Central memory CD8-positive, alpha-beta T cell (primary cell): ENCODE measurements around the gene FAHD1.

Source experiments
- ATAC-seq: fragments of 150-1000 bp; cut with Tn5 transposase; replicated peaks from 2 replicates; pipeline ENCODE4 v1.10.0; 2022; ENCODE audit warnings: mild to moderate bottlenecking, moderate FRiP score, moderate number of reproducible peaks; ENCODE audit not compliant: poor library complexity, severe bottlenecking; ENCODE audit errors: extremely low read depth
- DNase-seq, 2 donors: peaks; one replicate each; pipeline ENCODE4 v3.0.0; 2021; ENCODE audit warnings: low spot score in 2 of 2
- H3K27ac Mint-ChIP-seq: one replicate; pipeline ENCODE4 v1.8.0; 2022; ENCODE audit warnings: low read depth, mild to moderate bottlenecking, moderate library complexity, mixed read lengths
- H3K27me3 Mint-ChIP-seq: one replicate; pipeline ENCODE4 v1.8.0; 2022; ENCODE audit warnings: mixed read lengths
- H3K36me3 Mint-ChIP-seq: one replicate; pipeline ENCODE4 v1.8.0; 2022; ENCODE audit warnings: mild to moderate bottlenecking, moderate library complexity, mixed read lengths; ENCODE audit not compliant: insufficient read depth
- H3K4me1 Mint-ChIP-seq: one replicate; pipeline ENCODE4 v1.8.0; 2022; ENCODE audit warnings: mixed read lengths
- H3K4me3 Mint-ChIP-seq: one replicate; pipeline ENCODE4 v1.8.0; 2022; ENCODE audit warnings: mild to moderate bottlenecking, moderate library complexity, mixed read lengths
- H3K9me3 Mint-ChIP-seq: one replicate; pipeline ENCODE4 v1.8.0; 2022; ENCODE audit warnings: mixed read lengths

Gene FAHD1

DNA sequence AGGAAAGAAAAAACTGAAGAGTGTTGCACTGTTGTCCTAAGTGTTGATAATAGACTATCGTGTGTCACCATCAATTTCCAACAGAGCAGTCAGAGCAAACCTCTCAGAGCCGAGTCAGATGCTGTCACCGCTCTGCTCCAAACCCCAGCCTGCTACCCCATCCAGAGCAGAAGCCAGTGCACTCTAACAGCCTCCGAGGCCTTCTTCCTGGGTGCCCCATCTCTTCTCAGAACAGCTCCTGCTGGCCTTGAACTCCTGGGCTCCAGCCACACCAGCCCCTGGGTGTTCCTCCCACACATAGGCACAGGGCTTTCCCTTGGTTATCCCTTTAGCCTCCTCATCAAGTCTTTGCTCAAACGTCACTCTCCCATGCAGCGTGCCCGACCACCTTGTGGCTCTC, 24.0 kb downstream of the FAHD1 start:
- Mint-ChIP-seq H3K27me3 (peaks cover 39% of the 10 kb centered on the region), H3K9me3 (no peaks in the 10 kb centered on the region), H3K36me3 (no peaks in the 10 kb centered on the region)

DNA sequence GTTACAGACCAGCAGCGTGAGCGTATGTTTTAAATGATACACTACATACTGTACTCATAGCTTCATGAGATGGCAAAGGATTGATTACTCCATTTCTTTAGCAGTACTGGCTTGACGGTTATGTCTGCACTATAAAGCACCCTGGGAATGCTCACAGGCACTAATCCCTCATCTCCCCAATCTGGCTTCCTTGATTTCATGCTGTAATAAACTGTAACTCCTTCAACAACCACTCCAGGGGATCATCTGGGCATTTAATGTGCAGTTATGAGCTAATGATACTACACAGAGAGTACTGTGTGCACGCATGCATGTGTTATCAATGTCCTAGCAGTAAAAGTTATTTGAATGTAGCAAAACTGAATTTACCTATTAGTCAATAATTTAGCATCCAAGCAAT, 24.8 kb downstream of the FAHD1 start:
- no peak for DNase-seq
- Mint-ChIP-seq H3K36me3 (no peaks in the 10 kb centered on the region), H3K4me3 (no peak overlapping the region), H3K4me1 (peaks cover 5% of the 10 kb centered on the region), H3K9me3 (no peaks in the 10 kb centered on the region), H3K27me3 (peaks cover 33% of the 10 kb centered on the region), H3K27ac (no peak overlapping the region)
- no peak for ATAC-seq

More for the DNA sequence above, 24.0 kb downstream of the FAHD1 start:
- DNase-seq, result no peak
- H3K27ac Mint-ChIP-seq, result no peak overlapping the region
- H3K4me3 Mint-ChIP-seq, result no peak overlapping the region
- no peak for ATAC-seq
- peaks cover 5% of the 10 kb centered on the region for H3K4me1 Mint-ChIP-seq

GRCh38 chr16:1857433-1858097, 30.6 kb downstream of the FAHD1 start:
- Mint-ChIP-seq H3K9me3 (no peaks in the 10 kb centered on the region), H3K4me1 (peaks cover 5% of the 10 kb centered on the region), H3K27ac (no peak overlapping the region), H3K36me3 (no peaks in the 10 kb centered on the region), H3K4me3 (no peak overlapping the region), H3K27me3 (peaks cover 63% of the 10 kb centered on the region)
- DNase-seq (no peak), ATAC-seq (no peak)

- no peak for DNase-seq
- Mint-ChIP-seq H3K4me3 (no peak overlapping the region), H3K9me3 (no peaks in the 10 kb centered on the region), H3K36me3 (no peaks in the 10 kb centered on the region), H3K27me3 (peaks cover 62% of the 10 kb centered on the region), H3K27ac (no peak overlapping the region), H3K4me1 (peaks cover 5% of the 10 kb centered on the region)
- ATAC-seq, result no peak
These were observed 31.3 kb downstream of the FAHD1 start for GRCh38 chr16:1858189-1858865.

DNA sequence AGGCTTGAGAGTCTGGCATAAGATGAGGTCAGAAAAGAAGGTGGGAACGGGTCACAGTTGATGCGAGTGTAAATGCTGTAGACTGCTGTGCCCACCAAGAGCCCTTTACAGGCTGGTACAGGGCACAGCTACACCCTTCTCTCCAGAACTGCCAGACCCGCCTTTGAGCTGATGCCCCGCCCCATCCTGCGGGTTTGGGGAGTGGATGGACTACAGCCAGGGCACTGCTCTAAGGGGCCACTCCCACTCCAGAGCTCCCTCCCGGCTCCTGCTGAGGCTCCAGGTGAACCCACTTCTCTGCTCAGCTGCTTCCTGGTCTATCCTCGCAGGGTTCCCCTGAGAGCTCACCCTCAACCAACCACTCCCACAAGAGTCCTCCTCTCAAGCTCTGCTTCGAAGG, 32.6 kb downstream of the FAHD1 start:
- Mint-ChIP-seq H3K27me3 (peaks cover 49% of the 10 kb centered on the region), H3K36me3 (no peaks in the 10 kb centered on the region), H3K9me3 (no peaks in the 10 kb centered on the region), H3K27ac (no peak overlapping the region), H3K4me3 (no peak overlapping the region), H3K4me1 (peaks cover 5% of the 10 kb centered on the region)
- DNase-seq, result no peak
- no peak for ATAC-seq

DNA sequence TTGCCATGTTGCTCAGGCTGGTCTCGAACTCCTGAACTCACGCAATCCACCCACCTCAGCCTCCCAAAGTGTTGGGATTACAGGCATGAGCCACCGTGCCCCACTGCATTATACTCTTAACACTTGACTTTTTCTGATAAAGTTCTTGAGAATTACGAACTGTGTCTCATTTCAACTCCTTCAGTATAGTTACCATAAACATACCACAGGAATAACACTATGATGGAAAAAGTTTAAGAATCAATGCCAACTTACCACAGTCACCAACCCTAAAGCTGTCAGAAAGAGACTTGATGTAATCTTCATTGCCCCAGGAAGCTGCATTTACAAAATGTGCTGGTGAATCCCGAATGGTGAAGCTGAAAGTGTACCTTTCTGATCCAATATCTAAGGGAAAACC, 34.7 kb downstream of the FAHD1 start:
- no peak overlapping the region for H3K27ac Mint-ChIP-seq
- no peak overlapping the region for H3K4me3 Mint-ChIP-seq
- H3K36me3 Mint-ChIP-seq, result no peaks in the 10 kb centered on the region
- ATAC-seq (no peak), DNase-seq (no peak)
- no peaks in the 10 kb centered on the region for H3K4me1 Mint-ChIP-seq
- H3K9me3 Mint-ChIP-seq, result no peaks in the 10 kb centered on the region
- peaks cover 55% of the 10 kb centered on the region for H3K27me3 Mint-ChIP-seq

GRCh38 chr16:1862394-1862793, 35.4 kb downstream of the FAHD1 start:
- H3K4me3 Mint-ChIP-seq, result no peak overlapping the region
- peaks cover 48% of the 10 kb centered on the region for H3K27me3 Mint-ChIP-seq
- ATAC-seq (no peak), DNase-seq (no peak)
- no peak overlapping the region for H3K27ac Mint-ChIP-seq
- H3K4me1 Mint-ChIP-seq, result no peaks in the 10 kb centered on the region
- no peaks in the 10 kb centered on the region for H3K9me3 Mint-ChIP-seq
- H3K36me3 Mint-ChIP-seq, result no peaks in the 10 kb centered on the region

GRCh38 chr16:1863681-1864460, 36.9 kb downstream of the FAHD1 start:
- no peaks in the 10 kb centered on the region for H3K9me3 Mint-ChIP-seq
- H3K4me3 Mint-ChIP-seq, result no peak overlapping the region
- no peak overlapping the region for H3K27ac Mint-ChIP-seq

GRCh38 chr16:1865902-1866690, 39.1 kb downstream of the FAHD1 start:
- Mint-ChIP-seq H3K4me1 (no peaks in the 10 kb centered on the region), H3K27ac (no peak overlapping the region)
- no peak for ATAC-seq

More at GRCh38 chr16:1863681-1864460, 36.9 kb downstream of the FAHD1 start:
- DNase-seq, result no peak
- no peak for ATAC-seq
- Mint-ChIP-seq H3K36me3 (no peaks in the 10 kb centered on the region), H3K27me3 (peaks cover 33% of the 10 kb centered on the region), H3K4me1 (no peaks in the 10 kb centered on the region)

DNA sequence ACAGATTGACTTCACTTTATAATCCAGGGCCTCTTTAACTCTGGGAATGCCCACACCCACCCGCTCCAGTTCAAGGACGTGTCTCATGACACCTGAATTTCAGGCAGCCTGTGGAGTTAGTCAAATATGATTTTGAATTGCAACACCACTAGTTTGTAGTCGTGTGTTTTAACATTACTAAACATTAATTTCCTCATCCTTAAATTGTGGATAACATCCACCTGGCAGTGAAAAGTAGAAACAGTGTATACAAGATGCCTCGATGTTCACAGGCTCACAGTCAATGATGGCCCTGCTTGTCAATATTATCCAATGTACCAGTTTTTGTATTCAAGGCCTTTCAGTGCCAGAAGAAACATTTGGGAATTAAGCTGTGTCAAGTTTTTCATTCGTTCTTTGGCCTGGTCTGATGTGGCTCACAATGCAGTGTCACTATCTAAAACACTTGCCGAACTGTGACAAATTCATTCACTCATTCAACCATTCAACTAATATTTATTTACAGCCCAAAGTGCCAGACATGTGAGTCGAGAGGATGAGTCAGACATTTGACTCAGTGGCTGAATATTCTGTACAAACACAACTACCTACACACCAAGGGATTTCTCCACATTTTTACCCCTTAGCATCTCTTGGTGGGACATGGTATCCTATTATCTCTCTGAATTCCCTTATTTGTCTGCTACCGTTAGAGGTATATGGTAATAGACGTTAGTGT, 43.5 kb downstream of the FAHD1 start:
- Mint-ChIP-seq H3K4me3 (no peak overlapping the region), H3K27ac (no peak overlapping the region), H3K9me3 (no peaks in the 10 kb centered on the region), H3K27me3 (peaks cover 14% of the 10 kb centered on the region), H3K4me1 (peaks cover 7% of the 10 kb centered on the region), H3K36me3 (no peaks in the 10 kb centered on the region)
- ATAC-seq, result no peak
- DNase-seq, result no peak

More at GRCh38 chr16:1865902-1866690, 39.1 kb downstream of the FAHD1 start:
- Mint-ChIP-seq H3K4me3 (no peak overlapping the region), H3K9me3 (no peaks in the 10 kb centered on the region), H3K36me3 (no peaks in the 10 kb centered on the region), H3K27me3 (peaks cover 11% of the 10 kb centered on the region)
- DNase-seq, result no peak

DNA sequence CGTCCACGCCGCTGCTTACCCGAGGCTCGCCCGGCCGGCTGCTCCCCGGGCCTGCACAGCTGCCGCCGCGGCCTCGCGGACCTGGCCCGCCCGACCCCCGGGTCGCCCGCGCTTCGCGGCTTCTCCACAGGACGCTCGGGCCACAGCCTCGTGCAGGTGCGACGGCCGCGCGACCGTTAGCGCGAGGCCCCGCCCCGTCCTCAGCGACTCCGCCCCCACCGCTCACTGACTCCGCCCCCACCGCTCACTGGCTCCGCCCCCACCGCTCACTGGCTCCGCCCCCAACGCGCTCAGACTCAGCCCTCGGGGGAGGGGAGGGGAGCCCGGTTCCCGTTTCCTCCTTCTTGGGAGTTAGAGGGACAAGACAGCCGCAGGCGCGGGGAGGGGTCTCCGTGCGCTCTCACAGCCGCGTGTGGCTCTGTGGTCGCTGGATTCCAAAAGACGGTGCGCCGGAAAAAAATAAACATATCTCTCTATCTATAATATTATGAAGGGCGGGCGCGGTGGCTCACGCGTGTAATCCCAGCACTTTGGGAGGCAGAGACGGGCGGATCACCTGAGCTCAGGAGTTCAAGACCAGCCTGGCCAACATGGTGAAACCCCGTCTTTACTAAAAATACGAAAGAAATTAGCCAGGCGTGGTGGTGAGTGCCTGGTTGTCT, 45.1 kb downstream of the FAHD1 start, which contains the start of gene MEIOB:
MEIOB (minus strand) TSS at position 191 of the 662 bp plus-strand sequence. CDS start 3,989 bp downstream, outside the sequence.
- ATAC-seq, result no peak
- H3K27me3 Mint-ChIP-seq, result peaks cover 19% of the 10 kb centered on the region
- no peaks in the 10 kb centered on the region for H3K9me3 Mint-ChIP-seq
- peak within 1 kb of the TSS; percentile 67 for H3K4me3 Mint-ChIP-seq
- no peaks in the 10 kb centered on the region for H3K36me3 Mint-ChIP-seq
- peak within 1 kb of the TSS; percentile 80 for H3K27ac Mint-ChIP-seq
- H3K4me1 Mint-ChIP-seq, result peaks cover 7% of the 10 kb centered on the region
- DNase-seq, result no peak
